Mucosa of descending colon (tissue), 3 donors: ENCODE results near the gene KDM2B. TPM values are rescaled to one million over a fixed set of nuclear protein-coding genes. Genes with fewer than 3 reads are reported as not detected.
A peak's percentile ranks its signal among the peaks of the same experiment; 100 is the strongest.

Experiments used
- ATAC-seq: fragments of 200-7000 bp; cut with Tn5 transposase; one replicate; pipeline ENCODE4 v1.9.1; 2020; ENCODE audit warnings: mild to moderate bottlenecking, moderate library complexity
- DNase-seq, 3 donors: peaks; one replicate each; pipeline ENCODE4 v3.0.0-alpha.2; 2020
- H3K36me3 ChIP-seq: fragments of 200-600 bp; one replicate; pipeline ENCODE4 v1.8.0; 2021; ENCODE audit warnings: low read depth, mild to moderate bottlenecking
- H3K4me1 ChIP-seq: fragments of 200-600 bp; one replicate; pipeline ENCODE4 v1.8.0; 2021; ENCODE audit warnings: low read depth, mild to moderate bottlenecking
- H3K4me3 ChIP-seq: fragments of 200-600 bp; one replicate; pipeline ENCODE4 v1.8.0; 2021; ENCODE audit warnings: mild to moderate bottlenecking
- H3K9me3 ChIP-seq: fragments of 200-600 bp; one replicate; pipeline ENCODE4 v1.8.0; 2021; ENCODE audit warnings: mild to moderate bottlenecking
- intact Hi-C, 2 donors: fragments of 100-400 bp; cut with DNase I in 1 of 2; cut with micrococcal nuclease in 1 of 2; formaldehyde crosslinking; loops; one replicate each; pipeline versions ENCODE4 v1.11.0 to v1.11.1; 2022; cut with DNase I, micrococcal nuclease
- total RNA-seq, 3 donors: library from RNA; stranded (reverse); fragmentation: NEBNext Ultra II Directional in 2 of 3; extraction: Animal tissue kit (Norgen Biotek cat#: 25700) in 2 of 3; gene quantifications; one replicate each; pipeline versions ENCODE4 v1.2.1 to v1.2.4, GENCODE V29; 2021 to 2023
- TF ChIP-seq, protein P1 (sequence below): fragments of 200-600 bp; IDR thresholded peaks from one replicate; pipeline ENCODE4 v1.8.0; 2022; ENCODE audit warnings: antibody characterized with exemption, mild to moderate bottlenecking
- donor health status: DM: no; HTN: no; CAD: no; lungs with moderate emphysema.
- donor health status: DM: no; HTN: no; CAD: no.
- donor health status: DM: no; HTN: yes; CAD: no.

KDM2B gene
- total RNA-seq, 3 donors from 2014 or later: 17.9 to 24.5 (median 18.3) TPM

- intact Hi-C loops: no loop called here
- H3K9me3 ChIP-seq: no peaks in the 10 kb centered on the region
- DNase-seq: no peak
- ATAC-seq: no peak
- peaks cover 8% of the 10 kb centered on the region for H3K4me1 ChIP-seq
- no peak overlapping the region for H3K4me3 ChIP-seq
- no peaks in the 10 kb centered on the region for H3K36me3 ChIP-seq
- TF ChIP-seq, protein P1, sequence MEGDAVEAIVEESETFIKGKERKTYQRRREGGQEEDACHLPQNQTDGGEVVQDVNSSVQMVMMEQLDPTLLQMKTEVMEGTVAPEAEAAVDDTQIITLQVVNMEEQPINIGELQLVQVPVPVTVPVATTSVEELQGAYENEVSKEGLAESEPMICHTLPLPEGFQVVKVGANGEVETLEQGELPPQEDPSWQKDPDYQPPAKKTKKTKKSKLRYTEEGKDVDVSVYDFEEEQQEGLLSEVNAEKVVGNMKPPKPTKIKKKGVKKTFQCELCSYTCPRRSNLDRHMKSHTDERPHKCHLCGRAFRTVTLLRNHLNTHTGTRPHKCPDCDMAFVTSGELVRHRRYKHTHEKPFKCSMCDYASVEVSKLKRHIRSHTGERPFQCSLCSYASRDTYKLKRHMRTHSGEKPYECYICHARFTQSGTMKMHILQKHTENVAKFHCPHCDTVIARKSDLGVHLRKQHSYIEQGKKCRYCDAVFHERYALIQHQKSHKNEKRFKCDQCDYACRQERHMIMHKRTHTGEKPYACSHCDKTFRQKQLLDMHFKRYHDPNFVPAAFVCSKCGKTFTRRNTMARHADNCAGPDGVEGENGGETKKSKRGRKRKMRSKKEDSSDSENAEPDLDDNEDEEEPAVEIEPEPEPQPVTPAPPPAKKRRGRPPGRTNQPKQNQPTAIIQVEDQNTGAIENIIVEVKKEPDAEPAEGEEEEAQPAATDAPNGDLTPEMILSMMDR: no peak
Observed at GRCh38 chr12:121582583-121583333, 1.9 kb upstream of the KDM2B start.

- H3K36me3 ChIP-seq: no peaks in the 10 kb centered on the region
- H3K4me3 ChIP-seq: no peak overlapping the region
- DNase-seq (no peak), ATAC-seq (no peak)
- TF ChIP-seq, protein P1: no peak
- no peaks in the 10 kb centered on the region for H3K9me3 ChIP-seq
- peaks cover 8% of the 10 kb centered on the region for H3K4me1 ChIP-seq
- intact Hi-C loops: no loop called here
Observed at GRCh38 chr12:121581686-121582429, 1.0 kb upstream of the KDM2B start.

DNA sequence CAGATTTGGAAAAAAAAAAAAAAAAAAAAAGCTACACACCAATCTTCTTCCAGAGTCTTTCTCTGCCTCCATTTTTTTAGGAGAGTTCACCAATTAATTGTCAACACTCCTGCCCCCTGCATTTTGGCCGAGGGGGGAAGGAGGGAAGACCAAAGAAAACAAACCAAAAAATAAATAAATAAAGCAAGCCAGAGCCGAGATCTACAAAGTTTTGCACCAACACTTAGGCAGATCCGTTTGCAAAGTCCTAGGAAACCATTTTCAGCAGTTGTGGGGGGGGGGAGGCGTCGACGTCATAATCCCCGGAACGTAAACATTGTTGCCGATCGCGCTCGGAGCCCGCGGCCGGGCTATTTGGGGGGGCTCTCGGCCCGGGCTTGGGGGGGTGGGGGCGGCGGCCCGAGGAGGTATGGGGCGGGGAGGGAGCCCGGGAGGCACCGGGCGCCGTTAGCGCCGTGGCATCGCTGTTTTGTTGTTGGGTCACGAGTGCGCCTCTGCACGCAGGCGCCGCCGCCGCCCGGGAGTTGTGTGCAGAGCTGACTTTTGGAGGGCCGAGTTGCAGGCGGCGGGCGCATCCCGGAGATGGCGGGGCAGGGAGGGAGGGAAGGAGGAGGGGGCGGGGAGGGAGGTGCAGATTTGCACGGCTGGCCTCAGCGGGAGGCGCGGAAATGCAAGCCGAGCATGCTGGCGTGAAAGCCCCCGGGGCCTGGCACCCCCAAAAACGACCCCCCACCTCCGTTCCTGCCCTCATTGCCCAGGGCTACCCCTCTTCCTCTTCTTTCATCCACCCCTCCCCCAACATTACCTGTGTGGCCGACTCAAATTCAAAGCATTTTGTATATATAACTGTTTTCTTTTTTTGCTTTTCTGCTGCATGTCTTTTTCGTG lies 598 bp downstream of the KDM2B start:
- Histone ChIP-seq H3K9me3 (no peaks in the 10 kb centered on the region), H3K4me1 (peaks cover 8% of the 10 kb centered on the region), H3K4me3 (peak overlapping the region; percentile 32), H3K36me3 (no peaks in the 10 kb centered on the region)
- intact Hi-C loops: loop anchor here in 1 of 2 donors (10.0 kb wide), 1 partner anchor 45 kb away; the partner anchor contains the start of gene ORAI1
- TF ChIP-seq, protein P1: no peak
- DNase-seq: peak; percentile 82 to 91 (median 87)
- peak; percentile 65 for ATAC-seq

- Histone ChIP-seq H3K9me3 (no peaks in the 10 kb centered on the region), H3K4me1 (peaks cover 16% of the 10 kb centered on the region), H3K36me3 (no peaks in the 10 kb centered on the region), H3K4me3 (peak overlapping the region; percentile 33)
- intact Hi-C loops: loop anchor here in 1 of 2 donors (10.0 kb wide), 1 partner anchor 46 kb away; the partner anchor contains the start of gene ORAI1
- ATAC-seq (peak; percentile 44), DNase-seq (peak; percentile 58 to 81 (median 68))
- TF ChIP-seq, protein P1: no peak
Observed at GRCh38 chr12:121579190-121579791, 1.5 kb downstream of the KDM2B start.
